ENCODE data around the gene SLC1A5.

GRCh38 chr19:46776927-46777911 lies 11.2 kb downstream of the SLC1A5 start:
- TF ChIP-seq, protein P1, sequence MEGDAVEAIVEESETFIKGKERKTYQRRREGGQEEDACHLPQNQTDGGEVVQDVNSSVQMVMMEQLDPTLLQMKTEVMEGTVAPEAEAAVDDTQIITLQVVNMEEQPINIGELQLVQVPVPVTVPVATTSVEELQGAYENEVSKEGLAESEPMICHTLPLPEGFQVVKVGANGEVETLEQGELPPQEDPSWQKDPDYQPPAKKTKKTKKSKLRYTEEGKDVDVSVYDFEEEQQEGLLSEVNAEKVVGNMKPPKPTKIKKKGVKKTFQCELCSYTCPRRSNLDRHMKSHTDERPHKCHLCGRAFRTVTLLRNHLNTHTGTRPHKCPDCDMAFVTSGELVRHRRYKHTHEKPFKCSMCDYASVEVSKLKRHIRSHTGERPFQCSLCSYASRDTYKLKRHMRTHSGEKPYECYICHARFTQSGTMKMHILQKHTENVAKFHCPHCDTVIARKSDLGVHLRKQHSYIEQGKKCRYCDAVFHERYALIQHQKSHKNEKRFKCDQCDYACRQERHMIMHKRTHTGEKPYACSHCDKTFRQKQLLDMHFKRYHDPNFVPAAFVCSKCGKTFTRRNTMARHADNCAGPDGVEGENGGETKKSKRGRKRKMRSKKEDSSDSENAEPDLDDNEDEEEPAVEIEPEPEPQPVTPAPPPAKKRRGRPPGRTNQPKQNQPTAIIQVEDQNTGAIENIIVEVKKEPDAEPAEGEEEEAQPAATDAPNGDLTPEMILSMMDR (IDR thresholded peaks at IDR 0.05; ENCODE audit: low read length): no peak
- TF ChIP-seq EZH2 (IDR thresholded peaks at IDR 0.05; ENCODE audit: borderline replicate concordance, low read length): no peak
